ENCODE results near the gene RBSN.

DNA sequence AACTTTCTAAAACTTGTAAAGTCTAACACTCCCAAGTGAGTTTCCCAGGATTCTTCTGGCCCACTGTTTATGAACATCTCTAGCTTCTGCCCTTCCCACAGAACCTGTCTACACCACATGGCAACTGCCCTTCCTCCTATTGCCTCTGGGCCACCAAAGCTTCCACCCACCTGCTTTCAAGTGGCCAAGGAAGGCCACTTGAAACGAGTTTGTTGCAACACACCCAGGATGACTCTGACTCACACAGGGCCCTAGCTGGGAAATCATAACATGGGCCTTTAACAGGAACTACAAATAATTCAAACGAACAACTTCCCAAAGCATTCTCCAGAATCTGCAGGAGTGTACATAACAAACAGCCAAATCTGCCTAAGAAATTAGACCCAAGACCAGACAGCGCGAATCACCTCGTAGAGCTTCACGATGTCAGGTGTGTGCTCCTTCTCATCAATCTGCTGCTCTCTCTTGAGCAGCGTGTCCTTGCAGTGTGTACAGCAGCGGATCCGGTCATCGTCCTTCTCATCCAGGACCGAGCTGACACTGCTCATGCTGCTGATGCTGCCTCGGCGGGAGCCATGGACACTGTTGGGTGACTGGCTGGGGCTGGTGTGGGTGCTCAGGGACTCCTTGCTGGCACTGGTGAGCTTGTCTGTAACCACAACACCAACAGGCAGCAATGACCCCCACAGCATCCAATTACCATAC is 16.8 kb downstream of the RBSN start:
- TF ChIP-seq, protein P1, sequence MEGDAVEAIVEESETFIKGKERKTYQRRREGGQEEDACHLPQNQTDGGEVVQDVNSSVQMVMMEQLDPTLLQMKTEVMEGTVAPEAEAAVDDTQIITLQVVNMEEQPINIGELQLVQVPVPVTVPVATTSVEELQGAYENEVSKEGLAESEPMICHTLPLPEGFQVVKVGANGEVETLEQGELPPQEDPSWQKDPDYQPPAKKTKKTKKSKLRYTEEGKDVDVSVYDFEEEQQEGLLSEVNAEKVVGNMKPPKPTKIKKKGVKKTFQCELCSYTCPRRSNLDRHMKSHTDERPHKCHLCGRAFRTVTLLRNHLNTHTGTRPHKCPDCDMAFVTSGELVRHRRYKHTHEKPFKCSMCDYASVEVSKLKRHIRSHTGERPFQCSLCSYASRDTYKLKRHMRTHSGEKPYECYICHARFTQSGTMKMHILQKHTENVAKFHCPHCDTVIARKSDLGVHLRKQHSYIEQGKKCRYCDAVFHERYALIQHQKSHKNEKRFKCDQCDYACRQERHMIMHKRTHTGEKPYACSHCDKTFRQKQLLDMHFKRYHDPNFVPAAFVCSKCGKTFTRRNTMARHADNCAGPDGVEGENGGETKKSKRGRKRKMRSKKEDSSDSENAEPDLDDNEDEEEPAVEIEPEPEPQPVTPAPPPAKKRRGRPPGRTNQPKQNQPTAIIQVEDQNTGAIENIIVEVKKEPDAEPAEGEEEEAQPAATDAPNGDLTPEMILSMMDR (conservative IDR thresholded peaks at IDR 0.05 in 1 of 2, IDR thresholded peaks at IDR 0.05 in 1 of 2; ENCODE audit: low read depth in 1 of 2, low read length in 2 of 2) = no peak
- TF ChIP-seq EZH2 (IDR thresholded peaks at IDR 0.05; ENCODE audit: low read length, missing control alignments) = no peak
